WTC11 (cell line): ENCODE measurements around the gene EVC. TPM values are rescaled to one million over a fixed set of nuclear protein-coding genes. Genes with fewer than 3 reads are reported as not detected.

Experiments used
- ATAC-seq: fragments of 200-7000 bp; cut with Tn5 transposase; 2 replicates; pipeline ENCODE4 v1.10.0; 2021; ENCODE audit warnings: mild to moderate bottlenecking, moderate library complexity
- CTCF ChIA-PET: fragments of 300-600 bp; sonication (Branson Sonifier 250); formaldehyde crosslinking; loops from one replicate; lab custom pipeline; 2021; ENCODE audit warnings: antibody characterized with exemption; lab: Charles Lee
- POLR2A ChIA-PET: fragments of 350-600 bp; sonication (Branson Sonifier 250); formaldehyde crosslinking; loops from one replicate; lab custom pipeline; 2021; ENCODE audit warnings: antibody characterized with exemption; lab: Charles Lee
- DNase-seq: peaks from one replicate; pipeline ENCODE4 v3.0.0; 2021; ENCODE audit warnings: low spot score
- H3K27ac Mint-ChIP-seq: 2 replicates; pipeline ENCODE4 v1.8.0; 2021; ENCODE audit warnings: mixed read lengths
- H3K27me3 Mint-ChIP-seq: 2 replicates; pipeline ENCODE4 v1.8.0; 2021; ENCODE audit warnings: low read depth, mild to moderate bottlenecking, moderate library complexity, mixed read lengths
- H3K36me3 Mint-ChIP-seq: 2 replicates; pipeline ENCODE4 v1.8.0; 2021; ENCODE audit warnings: mixed read lengths
- H3K4me1 Mint-ChIP-seq: 2 replicates; pipeline ENCODE4 v1.8.0; 2022; ENCODE audit warnings: mixed read lengths
- H3K4me3 Mint-ChIP-seq: 2 replicates; pipeline ENCODE4 v1.8.0; 2021; ENCODE audit warnings: mild to moderate bottlenecking, moderate library complexity, mixed read lengths
- H3K9me3 Mint-ChIP-seq: 2 replicates; pipeline ENCODE4 v1.8.0; 2021; ENCODE audit warnings: mixed read lengths
- AR ChIP-seq: fragments of 250-450 bp; sonication (Bioruptor Pico); IDR thresholded peaks from 2 replicates; pipeline ENCODE4 v1.9.0; 2021; ENCODE audit warnings: mild to moderate bottlenecking
- CREB1 ChIP-seq: sonication (generic); formaldehyde crosslinking; IDR thresholded peaks from 2 replicates; pipeline ENCODE4 v1.8.0; 2023; ENCODE audit warnings: mild to moderate bottlenecking, missing genetic modification reagents
- E2F4 ChIP-seq: sonication (generic); formaldehyde crosslinking; IDR thresholded peaks from 2 replicates; pipeline ENCODE4 v1.8.1; 2022; ENCODE audit warnings: low read depth, mild to moderate bottlenecking, moderate library complexity, missing genetic modification reagents, borderline replicate concordance
- FOXK1 ChIP-seq: sonication (generic); formaldehyde crosslinking; IDR thresholded peaks from 2 replicates; pipeline ENCODE4 v1.8.0; 2022; ENCODE audit warnings: mild to moderate bottlenecking, moderate library complexity, missing genetic modification reagents
- MLX ChIP-seq: sonication (generic); formaldehyde crosslinking; IDR thresholded peaks from 2 replicates; pipeline ENCODE4 v1.8.1; 2023; ENCODE audit warnings: mild to moderate bottlenecking, missing genetic modification reagents, moderate library complexity
- NR3C1 ChIP-seq: sonication (generic); formaldehyde crosslinking; conservative IDR thresholded peaks from 2 replicates; pipeline ENCODE4 v1.8.1; 2023; ENCODE audit warnings: low read depth, mild to moderate bottlenecking, missing genetic modification reagents
- RELA ChIP-seq: sonication (generic); formaldehyde crosslinking; IDR thresholded peaks from 2 replicates; pipeline ENCODE4 v1.8.1; 2022; ENCODE audit warnings: missing genetic modification reagents, mild to moderate bottlenecking, borderline replicate concordance
- SMAD4 ChIP-seq: sonication (generic); formaldehyde crosslinking; IDR thresholded peaks from 2 replicates; pipeline ENCODE4 v1.8.0; 2022; ENCODE audit warnings: mild to moderate bottlenecking, missing genetic modification reagents
- TCF7 ChIP-seq: sonication (generic); formaldehyde crosslinking; IDR thresholded peaks from 2 replicates; pipeline ENCODE4 v1.8.0; 2022; ENCODE audit warnings: mild to moderate bottlenecking, low read depth, missing genetic modification reagents, moderate library complexity
- TEAD4 ChIP-seq: sonication (generic); formaldehyde crosslinking; IDR thresholded peaks from 2 replicates; pipeline ENCODE4 v1.8.0; 2022; ENCODE audit warnings: mild to moderate bottlenecking, missing genetic modification reagents
- TP53 ChIP-seq: sonication (generic); formaldehyde crosslinking; IDR thresholded peaks from 2 replicates; pipeline ENCODE4 v1.8.1; 2023; ENCODE audit warnings: mild to moderate bottlenecking, missing genetic modification reagents
- ZBTB43 ChIP-seq: sonication (generic); formaldehyde crosslinking; IDR thresholded peaks from 2 replicates; pipeline ENCODE4 v1.8.1; 2023; ENCODE audit warnings: mild to moderate bottlenecking, missing genetic modification reagents
- ZNF263 ChIP-seq: sonication (generic); formaldehyde crosslinking; IDR thresholded peaks from 2 replicates; pipeline ENCODE4 v1.8.1; 2022; ENCODE audit warnings: low read depth, mild to moderate bottlenecking, moderate library complexity, missing genetic modification reagents
- total RNA-seq: library from RNA; stranded (reverse); gene quantifications from 3 replicates; pipeline ENCODE4 v1.2.3, GENCODE V29; 2021
- TF ChIP-seq, protein P1 (sequence below): sonication (generic); formaldehyde crosslinking; IDR thresholded peaks from 2 replicates; pipeline ENCODE4 v1.8.0; 2023; ENCODE audit warnings: mild to moderate bottlenecking, missing genetic modification reagents
- TF ChIP-seq, protein P2 (sequence below): fragments of 250-450 bp; sonication (Bioruptor Pico); IDR thresholded peaks from 2 replicates; pipeline ENCODE4 v1.9.0; 2021; ENCODE audit warnings: mild to moderate bottlenecking, borderline replicate concordance

Gene EVC
- total RNA-seq, 1 experiment from 2014 or later, result 12.5 TPM

DNA sequence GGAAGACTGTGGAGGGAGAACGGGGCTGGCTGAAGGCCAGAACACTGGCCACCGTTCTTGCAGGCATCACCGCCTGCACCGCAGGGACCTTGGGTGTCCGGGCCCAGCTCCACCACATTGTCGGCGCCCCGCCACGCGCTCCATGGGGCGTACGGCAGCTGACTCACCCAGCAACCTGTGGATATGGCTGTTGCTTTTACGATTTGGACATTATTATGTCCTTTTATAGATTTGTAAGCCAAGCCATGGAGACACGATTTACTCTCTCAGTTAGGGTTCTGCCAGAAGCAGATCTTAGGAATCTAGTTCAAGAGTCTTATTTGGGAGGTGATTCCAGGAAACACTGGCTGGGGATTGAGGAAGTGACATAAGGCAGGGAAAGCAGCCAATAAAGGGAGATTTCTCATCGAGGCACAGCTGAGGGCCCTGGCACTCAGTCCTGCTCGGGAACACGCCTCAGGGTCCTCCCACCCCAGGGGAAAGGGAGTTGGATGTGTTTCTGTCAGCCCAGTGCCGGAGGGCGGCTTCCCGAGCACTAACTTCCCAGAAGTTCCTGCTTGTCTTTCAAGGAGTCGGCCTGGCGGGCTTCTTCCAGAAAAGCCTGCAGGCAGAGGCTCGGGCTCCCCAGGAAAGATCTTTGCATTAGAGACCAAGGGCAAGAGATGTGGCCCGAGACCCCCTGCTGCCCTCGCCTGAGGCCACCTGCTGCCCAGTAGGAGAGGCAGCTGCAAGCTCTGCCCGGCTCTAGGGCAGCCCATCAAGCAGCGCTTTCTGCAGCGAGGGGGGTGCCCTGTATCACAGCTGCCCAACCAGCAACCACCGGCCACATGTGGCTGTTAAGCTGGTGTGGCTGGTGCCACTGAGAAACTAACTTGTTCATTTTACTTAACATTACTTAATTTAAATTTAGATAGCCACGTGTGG is 129.0 kb downstream of the EVC start:
- H3K9me3 Mint-ChIP-seq, result no peaks in the 10 kb centered on the region
- DNase-seq (no peak), ATAC-seq (no peak)
- ChIA-PET POLR2A (no interaction called here), CTCF (interaction anchor here (1.1 to 1.6 kb wide), 3 partner anchors 19 to 140 kb away, joined by 3 to 5 read pairs (median 3); no protein-coding TSS in a partner anchor)
- H3K4me1 Mint-ChIP-seq, result peaks cover 1% of the 10 kb centered on the region
- H3K36me3 Mint-ChIP-seq, result peaks cover 69% of the 10 kb centered on the region
- H3K27ac Mint-ChIP-seq, result no peak overlapping the region
- TF ChIP-seq ZNF263 (no peak), CREB1 (no peak), AR (CRISPR knock-in tag) (no peak), MLX (CRISPR knock-in tag) (no peak), NR3C1 (CRISPR knock-in tag) (no peak), RELA (CRISPR knock-in tag) (no peak), SMAD4 (CRISPR knock-in tag) (no peak), TCF7 (CRISPR knock-in tag) (no peak), E2F4 (no peak), TEAD4 (no peak), FOXK1 (CRISPR knock-in tag) (no peak), TP53 (CRISPR knock-in tag) (no peak), ZBTB43 (no peak)
- TF ChIP-seq, protein P1, sequence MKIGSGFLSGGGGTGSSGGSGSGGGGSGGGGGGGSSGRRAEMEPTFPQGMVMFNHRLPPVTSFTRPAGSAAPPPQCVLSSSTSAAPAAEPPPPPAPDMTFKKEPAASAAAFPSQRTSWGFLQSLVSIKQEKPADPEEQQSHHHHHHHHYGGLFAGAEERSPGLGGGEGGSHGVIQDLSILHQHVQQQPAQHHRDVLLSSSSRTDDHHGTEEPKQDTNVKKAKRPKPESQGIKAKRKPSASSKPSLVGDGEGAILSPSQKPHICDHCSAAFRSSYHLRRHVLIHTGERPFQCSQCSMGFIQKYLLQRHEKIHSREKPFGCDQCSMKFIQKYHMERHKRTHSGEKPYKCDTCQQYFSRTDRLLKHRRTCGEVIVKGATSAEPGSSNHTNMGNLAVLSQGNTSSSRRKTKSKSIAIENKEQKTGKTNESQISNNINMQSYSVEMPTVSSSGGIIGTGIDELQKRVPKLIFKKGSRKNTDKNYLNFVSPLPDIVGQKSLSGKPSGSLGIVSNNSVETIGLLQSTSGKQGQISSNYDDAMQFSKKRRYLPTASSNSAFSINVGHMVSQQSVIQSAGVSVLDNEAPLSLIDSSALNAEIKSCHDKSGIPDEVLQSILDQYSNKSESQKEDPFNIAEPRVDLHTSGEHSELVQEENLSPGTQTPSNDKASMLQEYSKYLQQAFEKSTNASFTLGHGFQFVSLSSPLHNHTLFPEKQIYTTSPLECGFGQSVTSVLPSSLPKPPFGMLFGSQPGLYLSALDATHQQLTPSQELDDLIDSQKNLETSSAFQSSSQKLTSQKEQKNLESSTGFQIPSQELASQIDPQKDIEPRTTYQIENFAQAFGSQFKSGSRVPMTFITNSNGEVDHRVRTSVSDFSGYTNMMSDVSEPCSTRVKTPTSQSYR (CRISPR knock-in tag), result no peak
- TF ChIP-seq, protein P2, sequence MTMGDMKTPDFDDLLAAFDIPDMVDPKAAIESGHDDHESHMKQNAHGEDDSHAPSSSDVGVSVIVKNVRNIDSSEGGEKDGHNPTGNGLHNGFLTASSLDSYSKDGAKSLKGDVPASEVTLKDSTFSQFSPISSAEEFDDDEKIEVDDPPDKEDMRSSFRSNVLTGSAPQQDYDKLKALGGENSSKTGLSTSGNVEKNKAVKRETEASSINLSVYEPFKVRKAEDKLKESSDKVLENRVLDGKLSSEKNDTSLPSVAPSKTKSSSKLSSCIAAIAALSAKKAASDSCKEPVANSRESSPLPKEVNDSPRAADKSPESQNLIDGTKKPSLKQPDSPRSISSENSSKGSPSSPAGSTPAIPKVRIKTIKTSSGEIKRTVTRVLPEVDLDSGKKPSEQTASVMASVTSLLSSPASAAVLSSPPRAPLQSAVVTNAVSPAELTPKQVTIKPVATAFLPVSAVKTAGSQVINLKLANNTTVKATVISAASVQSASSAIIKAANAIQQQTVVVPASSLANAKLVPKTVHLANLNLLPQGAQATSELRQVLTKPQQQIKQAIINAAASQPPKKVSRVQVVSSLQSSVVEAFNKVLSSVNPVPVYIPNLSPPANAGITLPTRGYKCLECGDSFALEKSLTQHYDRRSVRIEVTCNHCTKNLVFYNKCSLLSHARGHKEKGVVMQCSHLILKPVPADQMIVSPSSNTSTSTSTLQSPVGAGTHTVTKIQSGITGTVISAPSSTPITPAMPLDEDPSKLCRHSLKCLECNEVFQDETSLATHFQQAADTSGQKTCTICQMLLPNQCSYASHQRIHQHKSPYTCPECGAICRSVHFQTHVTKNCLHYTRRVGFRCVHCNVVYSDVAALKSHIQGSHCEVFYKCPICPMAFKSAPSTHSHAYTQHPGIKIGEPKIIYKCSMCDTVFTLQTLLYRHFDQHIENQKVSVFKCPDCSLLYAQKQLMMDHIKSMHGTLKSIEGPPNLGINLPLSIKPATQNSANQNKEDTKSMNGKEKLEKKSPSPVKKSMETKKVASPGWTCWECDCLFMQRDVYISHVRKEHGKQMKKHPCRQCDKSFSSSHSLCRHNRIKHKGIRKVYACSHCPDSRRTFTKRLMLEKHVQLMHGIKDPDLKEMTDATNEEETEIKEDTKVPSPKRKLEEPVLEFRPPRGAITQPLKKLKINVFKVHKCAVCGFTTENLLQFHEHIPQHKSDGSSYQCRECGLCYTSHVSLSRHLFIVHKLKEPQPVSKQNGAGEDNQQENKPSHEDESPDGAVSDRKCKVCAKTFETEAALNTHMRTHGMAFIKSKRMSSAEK (CRISPR knock-in tag), result no peak
- TF ChIP-seq, all 79 proteins: peak for 0
- H3K27me3 Mint-ChIP-seq, result no peaks in the 10 kb centered on the region
- H3K4me3 Mint-ChIP-seq, result no peak overlapping the region
